GM18868 (cell line): ENCODE data around the gene SPTBN1.

Experiments used
- ATAC-seq: cut with Tn5 transposase; IDR thresholded peaks from one replicate; pipeline ENCODE4 v1.9.1; 2021; ENCODE audit warnings: mild to moderate bottlenecking, moderate library complexity; ENCODE audit not compliant: unreplicated experiment

SPTBN1 gene

GRCh38 chr2:54549430-54549829, 93.3 kb downstream of the SPTBN1 start:
- no peak for ATAC-seq

- ATAC-seq = no peak
Measured at GRCh38 chr2:54549917-54550518, 93.9 kb downstream of the SPTBN1 start.

- ATAC-seq = no peak
Measured at GRCh38 chr2:54550547-54550946, 94.4 kb downstream of the SPTBN1 start.

- ATAC-seq = peak; percentile 59
Measured at GRCh38 chr2:54551123-54551756, 95.1 kb downstream of the SPTBN1 start.

GRCh38 chr2:54553075-54553474, 96.9 kb downstream of the SPTBN1 start:
- no peak for ATAC-seq

GRCh38 chr2:54553775-54554174, 97.6 kb downstream of the SPTBN1 start:
- no peak for ATAC-seq

GRCh38 chr2:54555318-54555837, 99.3 kb downstream of the SPTBN1 start:
- ATAC-seq = no peak

GRCh38 chr2:54556621-54557121, 100.5 kb downstream of the SPTBN1 start:
- no peak for ATAC-seq

- ATAC-seq = no peak
Measured at GRCh38 chr2:54557211-54557600, 101.1 kb downstream of the SPTBN1 start.

GRCh38 chr2:54557601-54558187, 101.6 kb downstream of the SPTBN1 start:
- ATAC-seq = peak; percentile 41

GRCh38 chr2:54558188-54559005, 102.3 kb downstream of the SPTBN1 start:
- ATAC-seq = peak; percentile 49

- ATAC-seq = no peak
Measured at GRCh38 chr2:54559006-54559445, 102.9 kb downstream of the SPTBN1 start.

- ATAC-seq = no peak
Measured at GRCh38 chr2:54559593-54560145, 103.5 kb downstream of the SPTBN1 start.

- ATAC-seq = peak; percentile 51
Measured at GRCh38 chr2:54560146-54560881, 104.2 kb downstream of the SPTBN1 start.

GRCh38 chr2:54561010-54561409, 104.9 kb downstream of the SPTBN1 start:
- no peak for ATAC-seq

- ATAC-seq = no peak
Measured at GRCh38 chr2:54564439-54564838, 108.3 kb downstream of the SPTBN1 start.

GRCh38 chr2:54565551-54565950, 109.4 kb downstream of the SPTBN1 start:
- ATAC-seq = no peak

- no peak for ATAC-seq
Measured at GRCh38 chr2:54566896-54567295, 110.8 kb downstream of the SPTBN1 start.

GRCh38 chr2:54568876-54569321, 112.8 kb downstream of the SPTBN1 start:
- ATAC-seq = no peak

GRCh38 chr2:54569745-54570301, 113.7 kb downstream of the SPTBN1 start:
- no peak for ATAC-seq
